ENCODE measurements around the gene PDGFD. TPM values are rescaled to one million over a fixed set of nuclear protein-coding genes. Genes with fewer than 3 reads are reported as not detected.

PDGFD gene
- polyA plus RNA-seq, 1 donor (not counting 4 experiments of a cell fraction or from before 2014, with no cell fraction given) = 0.28 TPM

- dilution Hi-C loops (cut with MboI; ENCODE audit: extremely low pct_ligation_motif_present, low sequenced_read_pairs) = no loop called here
- Histone ChIP-seq H3K9ac (ENCODE audit: control insufficient read depth, extremely low read depth, insufficient read depth, low read length) (no peak overlapping the region), H3K27me3 (ENCODE audit: control insufficient read depth, extremely low read depth, insufficient read depth, low read length) (no peaks in the 10 kb centered on the region), H3K36me3 (ENCODE audit: control insufficient read depth in 2 of 2, extremely low read depth in 1 of 2, insufficient read depth in 2 of 2, low read length in 2 of 2) (no peaks in the 10 kb centered on the region), H3K9me3 (ENCODE audit: control insufficient read depth, low read depth, low read length) (no peaks in the 10 kb centered on the region), H3K27ac (ENCODE audit: control insufficient read depth, insufficient read depth, low read length) (no peak overlapping the region), H2AFZ (ENCODE audit: control insufficient read depth, low read length) (no peak overlapping the region), H3K9me1 (ENCODE audit: control insufficient read depth, extremely low read depth, insufficient read depth, low read length) (no peaks in the 10 kb centered on the region), H3K4me1 (ENCODE audit: control insufficient read depth, extremely low read depth, insufficient read depth, low read length) (no peaks in the 10 kb centered on the region), H3K79me2 (ENCODE audit: control insufficient read depth, insufficient read depth, low read length) (no peaks in the 10 kb centered on the region), H3K4me2 (ENCODE audit: control insufficient read depth, extremely low read depth, insufficient read depth, low read depth, low read length) (no peak overlapping the region), H3K4me3 (ENCODE audit: control insufficient read depth in 2 of 3, extremely low read depth in 1 of 3, insufficient read depth in 2 of 3, low read depth in 1 of 3, low read length in 3 of 3) (no peak overlapping the region), H4K20me1 (ENCODE audit: control insufficient read depth, extremely low read depth, insufficient read depth, low read length) (no peaks in the 10 kb centered on the region)
- no peak for DNase-seq (ENCODE audit: low read depth, low spot score)
- TF ChIP-seq EZH2 (IDR thresholded peaks at IDR 0.05; ENCODE audit: low read length) = no peak
- TF ChIP-seq, protein P1, sequence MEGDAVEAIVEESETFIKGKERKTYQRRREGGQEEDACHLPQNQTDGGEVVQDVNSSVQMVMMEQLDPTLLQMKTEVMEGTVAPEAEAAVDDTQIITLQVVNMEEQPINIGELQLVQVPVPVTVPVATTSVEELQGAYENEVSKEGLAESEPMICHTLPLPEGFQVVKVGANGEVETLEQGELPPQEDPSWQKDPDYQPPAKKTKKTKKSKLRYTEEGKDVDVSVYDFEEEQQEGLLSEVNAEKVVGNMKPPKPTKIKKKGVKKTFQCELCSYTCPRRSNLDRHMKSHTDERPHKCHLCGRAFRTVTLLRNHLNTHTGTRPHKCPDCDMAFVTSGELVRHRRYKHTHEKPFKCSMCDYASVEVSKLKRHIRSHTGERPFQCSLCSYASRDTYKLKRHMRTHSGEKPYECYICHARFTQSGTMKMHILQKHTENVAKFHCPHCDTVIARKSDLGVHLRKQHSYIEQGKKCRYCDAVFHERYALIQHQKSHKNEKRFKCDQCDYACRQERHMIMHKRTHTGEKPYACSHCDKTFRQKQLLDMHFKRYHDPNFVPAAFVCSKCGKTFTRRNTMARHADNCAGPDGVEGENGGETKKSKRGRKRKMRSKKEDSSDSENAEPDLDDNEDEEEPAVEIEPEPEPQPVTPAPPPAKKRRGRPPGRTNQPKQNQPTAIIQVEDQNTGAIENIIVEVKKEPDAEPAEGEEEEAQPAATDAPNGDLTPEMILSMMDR (optimal IDR thresholded peaks at IDR 0.05 in 1 of 3, IDR thresholded peaks at IDR 0.05 in 1 of 3, conservative IDR thresholded peaks at IDR 0.05 in 1 of 3; ENCODE audit: extremely low read depth in 1 of 3, insufficient read depth in 2 of 3, low read length in 3 of 3) = no peak
- FAIRE-seq = no peak
Measured at GRCh38 chr11:103998826-103999508, 165.0 kb downstream of the PDGFD start.

DNA sequence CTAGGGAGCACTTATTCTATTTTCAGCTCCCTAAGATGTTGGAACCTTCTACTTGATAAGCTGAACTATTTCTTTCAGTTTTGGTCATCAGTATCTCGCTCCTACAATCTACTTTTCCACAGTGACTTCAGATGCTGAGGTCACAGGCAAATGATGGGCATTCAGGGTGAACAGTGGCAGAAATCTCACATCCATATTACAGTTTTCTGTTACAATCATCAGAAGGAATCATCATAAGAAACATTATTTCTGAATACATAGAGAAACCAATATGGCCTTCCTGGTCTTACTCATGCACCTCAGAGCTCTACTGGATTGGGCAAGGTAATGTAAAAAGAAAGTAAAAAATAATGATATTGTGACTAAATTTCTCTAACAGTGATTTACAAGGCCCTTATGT lies 166.9 kb downstream of the PDGFD start:
- dilution Hi-C loops (cut with MboI; ENCODE audit: extremely low pct_ligation_motif_present, low sequenced_read_pairs) = no loop called here
- Histone ChIP-seq H3K4me1 (ENCODE audit: control insufficient read depth, extremely low read depth, insufficient read depth, low read length) (no peaks in the 10 kb centered on the region), H3K27me3 (ENCODE audit: control insufficient read depth, extremely low read depth, insufficient read depth, low read length) (no peaks in the 10 kb centered on the region)

More for the DNA sequence above, 166.9 kb downstream of the PDGFD start:
- Histone ChIP-seq H3K36me3 (ENCODE audit: control insufficient read depth in 2 of 2, extremely low read depth in 1 of 2, insufficient read depth in 2 of 2, low read length in 2 of 2) (no peaks in the 10 kb centered on the region), H3K9ac (ENCODE audit: control insufficient read depth, extremely low read depth, insufficient read depth, low read length) (no peak overlapping the region), H3K9me3 (ENCODE audit: control insufficient read depth, low read depth, low read length) (no peaks in the 10 kb centered on the region), H3K9me1 (ENCODE audit: control insufficient read depth, extremely low read depth, insufficient read depth, low read length) (no peaks in the 10 kb centered on the region), H3K27ac (ENCODE audit: control insufficient read depth, insufficient read depth, low read length) (no peak overlapping the region), H3K4me2 (ENCODE audit: control insufficient read depth, extremely low read depth, insufficient read depth, low read depth, low read length) (no peak overlapping the region), H4K20me1 (ENCODE audit: control insufficient read depth, extremely low read depth, insufficient read depth, low read length) (no peaks in the 10 kb centered on the region), H3K4me3 (ENCODE audit: control insufficient read depth in 2 of 3, extremely low read depth in 1 of 3, insufficient read depth in 2 of 3, low read depth in 1 of 3, low read length in 3 of 3) (no peak overlapping the region), H2AFZ (ENCODE audit: control insufficient read depth, low read length) (no peak overlapping the region), H3K79me2 (ENCODE audit: control insufficient read depth, insufficient read depth, low read length) (no peaks in the 10 kb centered on the region)
- DNase-seq (ENCODE audit: low read depth, low spot score) = no peak
- FAIRE-seq = no peak
- TF ChIP-seq EZH2 (IDR thresholded peaks at IDR 0.05; ENCODE audit: low read length) = no peak
- TF ChIP-seq, protein P1 (optimal IDR thresholded peaks at IDR 0.05 in 1 of 3, IDR thresholded peaks at IDR 0.05 in 1 of 3, conservative IDR thresholded peaks at IDR 0.05 in 1 of 3; ENCODE audit: extremely low read depth in 1 of 3, insufficient read depth in 2 of 3, low read length in 3 of 3) = no peak
